GM21786 (cell line): ENCODE measurements around the gene CLCA2.

Experiments used
- ATAC-seq: cut with Tn5 transposase; IDR thresholded peaks from one replicate; pipeline ENCODE4 v1.9.1; 2021; ENCODE audit not compliant: unreplicated experiment

CLCA2 gene

GRCh38 chr1:86423873-86424272 lies at the start of gene CLCA2:
CLCA2 (plus strand) TSS chr1:86424171; CDS start chr1:86424248, 77 bp downstream.
- no peak for ATAC-seq

GRCh38 chr1:86375688-86376087 lies 48.3 kb upstream of the CLCA2 start:
- no peak for ATAC-seq

GRCh38 chr1:86377341-86377740 lies 46.6 kb upstream of the CLCA2 start:
- no peak for ATAC-seq

- no peak for ATAC-seq
Measured at GRCh38 chr1:86378813-86379212, 45.2 kb upstream of the CLCA2 start.

GRCh38 chr1:86380257-86380861 lies 43.6 kb upstream of the CLCA2 start:
- ATAC-seq, result peak; percentile 76

- ATAC-seq, result no peak
Measured at GRCh38 chr1:86381223-86381622, 42.7 kb upstream of the CLCA2 start.

- ATAC-seq, result peak; percentile 49
Measured at GRCh38 chr1:86382878-86383277, 41.1 kb upstream of the CLCA2 start.

- ATAC-seq, result no peak
Measured at GRCh38 chr1:86387916-86388627, 35.9 kb upstream of the CLCA2 start.

- no peak for ATAC-seq
Measured at GRCh38 chr1:86388777-86389176, 35.2 kb upstream of the CLCA2 start.

- peak; percentile 93 for ATAC-seq
Measured at GRCh38 chr1:86389307-86389706, 34.7 kb upstream of the CLCA2 start.

- ATAC-seq, result no peak
Measured at GRCh38 chr1:86394416-86394815, 29.6 kb upstream of the CLCA2 start.

GRCh38 chr1:86395751-86396497 lies 28.0 kb upstream of the CLCA2 start, which contains the start of gene ODF2L:
ODF2L (minus strand) TSS chr1:86396323; CDS start chr1:86387027, 9,296 bp downstream.
- ATAC-seq, result peak; percentile 100

- peak; percentile 23 for ATAC-seq
Measured at GRCh38 chr1:86396498-86396890, 27.5 kb upstream of the CLCA2 start.

GRCh38 chr1:86409416-86410021 lies 14.5 kb upstream of the CLCA2 start:
- no peak for ATAC-seq

- ATAC-seq, result no peak
Measured at GRCh38 chr1:86410879-86411278, 13.1 kb upstream of the CLCA2 start.

- ATAC-seq, result no peak
Measured at GRCh38 chr1:86416343-86416742, 7.6 kb upstream of the CLCA2 start.

GRCh38 chr1:86419277-86419903 lies 4.6 kb upstream of the CLCA2 start:
- peak; percentile 82 for ATAC-seq

GRCh38 chr1:86421601-86422280 lies 2.2 kb upstream of the CLCA2 start:
- ATAC-seq, result no peak

GRCh38 chr1:86423473-86423872 lies 498 bp upstream of the CLCA2 start:
- no peak for ATAC-seq

- ATAC-seq, result no peak
Measured at GRCh38 chr1:86429122-86429725, 5.3 kb downstream of the CLCA2 start.
